Measurements from ENCODE around the gene COG3.

COG3 gene

GRCh38 chr13:45437947-45438346 lies 26.8 kb upstream of the COG3 start:
- Histone ChIP-seq H3K9me3 (ENCODE audit: control insufficient read depth, insufficient read depth, low read length) (no peaks in the 10 kb centered on the region), H3K9ac (ENCODE audit: low read depth, low read length) (no peak overlapping the region), H3K4me1 (ENCODE audit: insufficient read depth, low read length) (peaks cover 12% of the 10 kb centered on the region), H3K36me3 (ENCODE audit: insufficient read depth, low read length) (no peaks in the 10 kb centered on the region)

DNA sequence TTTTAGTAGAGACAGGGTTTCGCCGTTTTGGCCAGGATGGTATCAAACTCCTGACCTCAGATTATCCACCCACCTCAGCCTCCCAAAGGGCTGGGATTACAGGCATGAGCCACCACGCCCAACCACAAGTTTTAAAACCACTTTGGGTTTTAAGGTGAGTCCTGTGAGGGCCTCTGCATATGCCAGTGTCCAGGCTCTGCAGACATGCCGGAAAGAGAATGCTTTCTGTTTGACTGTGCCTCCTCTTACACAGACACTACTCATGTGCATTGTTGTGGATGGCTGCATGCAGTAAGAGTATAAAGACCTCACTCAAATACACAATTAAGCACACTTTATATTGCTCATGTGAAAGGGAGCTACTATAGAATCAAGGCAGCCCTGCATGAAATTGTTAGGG lies 25.7 kb upstream of the COG3 start:
- Histone ChIP-seq H3K9ac (ENCODE audit: low read depth, low read length) (no peak overlapping the region), H3K36me3 (ENCODE audit: insufficient read depth, low read length) (no peaks in the 10 kb centered on the region), H3K9me3 (ENCODE audit: control insufficient read depth, insufficient read depth, low read length) (no peaks in the 10 kb centered on the region), H3K4me1 (ENCODE audit: insufficient read depth, low read length) (peaks cover 12% of the 10 kb centered on the region)

DNA sequence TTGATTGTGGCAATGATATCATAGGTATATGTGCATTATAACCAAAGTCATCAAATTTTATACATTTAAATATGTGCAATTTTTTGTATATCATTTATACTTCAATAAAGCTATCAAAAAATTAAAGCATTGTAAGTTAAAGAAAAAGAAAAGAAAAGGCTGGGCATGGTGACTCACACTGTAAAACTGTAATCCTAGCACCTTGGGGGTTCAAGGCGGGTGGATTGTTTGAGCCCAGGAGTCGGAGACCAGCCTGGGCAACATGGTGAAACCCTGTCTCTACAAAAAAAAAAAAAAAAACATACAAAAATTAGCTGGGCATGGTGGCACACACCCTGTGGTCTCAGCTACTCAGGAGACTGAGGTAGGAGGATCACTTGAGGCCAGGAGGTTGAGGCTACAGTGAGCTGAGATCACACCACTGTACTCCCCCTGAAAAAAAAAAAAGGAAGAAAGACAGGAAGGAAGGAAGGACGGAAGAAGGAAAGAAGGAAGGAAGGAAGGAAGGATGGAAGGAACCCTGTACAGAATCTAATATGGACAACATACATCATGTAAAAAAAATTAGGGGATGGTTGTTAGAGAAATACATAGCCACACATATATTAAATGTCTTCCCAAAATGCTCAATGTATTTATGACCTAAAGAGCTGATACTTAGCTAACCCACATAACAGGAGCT lies 24.8 kb upstream of the COG3 start:
- Histone ChIP-seq H3K4me1 (ENCODE audit: insufficient read depth, low read length) (peaks cover 12% of the 10 kb centered on the region), H3K9me3 (ENCODE audit: control insufficient read depth, insufficient read depth, low read length) (no peaks in the 10 kb centered on the region)

GRCh38 chr13:45441633-45442032 lies 23.1 kb upstream of the COG3 start:
- Histone ChIP-seq H3K9ac (ENCODE audit: low read depth, low read length) (no peak overlapping the region), H3K36me3 (ENCODE audit: insufficient read depth, low read length) (no peaks in the 10 kb centered on the region), H3K9me3 (ENCODE audit: control insufficient read depth, insufficient read depth, low read length) (no peaks in the 10 kb centered on the region), H3K4me1 (ENCODE audit: insufficient read depth, low read length) (peaks cover 12% of the 10 kb centered on the region)

More for the DNA sequence above, 24.8 kb upstream of the COG3 start:
- no peak overlapping the region for H3K9ac ChIP-seq (ENCODE audit: low read depth, low read length)
- H3K36me3 ChIP-seq (ENCODE audit: insufficient read depth, low read length) = no peaks in the 10 kb centered on the region

DNA sequence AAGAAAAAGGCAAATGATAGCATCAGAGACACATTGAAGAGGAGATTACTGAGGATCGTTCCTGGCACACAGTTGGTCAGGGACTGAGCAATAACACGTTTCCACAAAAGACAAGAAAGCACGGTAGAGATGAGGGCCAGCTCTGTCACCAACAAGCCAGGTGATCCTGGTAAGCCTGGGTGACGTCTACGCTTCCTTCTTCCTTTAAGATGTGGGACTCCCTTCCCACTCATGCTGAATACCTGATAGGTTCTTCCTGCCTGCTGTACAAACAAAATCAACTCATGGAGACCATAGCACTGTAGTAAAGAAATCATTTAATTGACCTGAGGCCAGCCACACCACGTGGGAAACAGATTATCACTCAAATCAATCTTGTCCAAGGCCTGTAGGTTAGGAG lies 19.7 kb upstream of the COG3 start:
- Histone ChIP-seq H3K4me1 (ENCODE audit: insufficient read depth, low read length) (peaks cover 9% of the 10 kb centered on the region), H3K36me3 (ENCODE audit: insufficient read depth, low read length) (no peaks in the 10 kb centered on the region), H3K9ac (ENCODE audit: low read depth, low read length) (no peak overlapping the region), H3K9me3 (ENCODE audit: control insufficient read depth, insufficient read depth, low read length) (no peaks in the 10 kb centered on the region)

DNA sequence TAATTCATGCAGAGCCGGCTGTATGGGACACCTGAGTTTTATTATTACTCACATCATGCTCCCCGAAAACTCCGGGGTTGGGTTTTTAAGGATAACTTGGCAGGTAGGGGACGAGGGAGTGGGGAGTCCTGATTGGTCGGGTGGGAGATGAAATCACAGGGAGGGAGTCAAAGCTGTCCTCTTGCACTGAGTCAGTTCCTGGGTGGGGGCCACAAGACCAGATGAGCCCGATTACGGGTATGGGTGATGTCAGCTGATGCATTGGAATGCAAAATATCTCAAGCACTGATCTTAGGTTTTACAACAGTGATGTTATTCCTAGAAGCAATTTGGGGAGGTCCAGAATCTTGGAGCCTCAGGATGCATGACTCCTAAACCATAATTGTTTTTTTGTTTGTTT lies 18.6 kb upstream of the COG3 start:
- Histone ChIP-seq H3K36me3 (ENCODE audit: insufficient read depth, low read length) (no peaks in the 10 kb centered on the region), H3K9ac (ENCODE audit: low read depth, low read length) (no peak overlapping the region), H3K9me3 (ENCODE audit: control insufficient read depth, insufficient read depth, low read length) (no peaks in the 10 kb centered on the region), H3K4me1 (ENCODE audit: insufficient read depth, low read length) (peaks cover 4% of the 10 kb centered on the region; the same call in 1 of the 2 replicates)

- H3K9ac ChIP-seq (ENCODE audit: low read depth, low read length) = no peak overlapping the region
- H3K4me1 ChIP-seq (ENCODE audit: insufficient read depth, low read length) = no peaks in the 10 kb centered on the region
- H3K36me3 ChIP-seq (ENCODE audit: insufficient read depth, low read length) = no peaks in the 10 kb centered on the region
- H3K9me3 ChIP-seq (ENCODE audit: control insufficient read depth, insufficient read depth, low read length) = no peaks in the 10 kb centered on the region
Observed at GRCh38 chr13:45447050-45447661, 17.6 kb upstream of the COG3 start.

DNA sequence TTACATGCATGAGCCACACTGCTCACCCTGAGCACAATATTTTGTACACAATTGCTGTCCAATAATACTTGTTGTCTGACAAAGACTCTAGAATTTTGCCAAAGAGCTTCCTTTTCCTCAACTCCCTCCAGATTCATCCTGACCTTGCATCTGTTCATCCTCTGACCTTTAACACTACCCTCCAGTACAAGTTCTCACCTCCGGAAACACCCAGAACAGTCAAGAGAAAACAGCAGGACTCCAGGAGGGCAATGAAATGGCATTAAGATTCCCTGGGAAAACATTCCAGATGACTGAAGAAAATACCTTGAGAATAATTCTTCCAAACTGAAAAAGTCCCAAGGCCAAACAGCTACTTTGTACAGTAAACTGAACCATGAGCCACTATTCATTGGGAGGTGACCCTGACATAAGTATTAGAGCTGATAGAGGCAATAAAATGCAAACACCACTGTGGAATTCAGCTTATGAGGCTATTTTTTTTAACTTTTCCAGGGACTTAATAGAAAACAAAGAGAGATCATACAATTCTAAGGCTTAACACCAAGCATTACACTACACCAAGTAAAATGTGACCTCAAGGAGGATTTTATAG lies 15.7 kb upstream of the COG3 start:
- H3K36me3 ChIP-seq (ENCODE audit: insufficient read depth, low read length) = no peaks in the 10 kb centered on the region
- no peak overlapping the region for H3K9ac ChIP-seq (ENCODE audit: low read depth, low read length)
- no peaks in the 10 kb centered on the region for H3K9me3 ChIP-seq (ENCODE audit: control insufficient read depth, insufficient read depth, low read length)
- H3K4me1 ChIP-seq (ENCODE audit: insufficient read depth, low read length) = no peaks in the 10 kb centered on the region

DNA sequence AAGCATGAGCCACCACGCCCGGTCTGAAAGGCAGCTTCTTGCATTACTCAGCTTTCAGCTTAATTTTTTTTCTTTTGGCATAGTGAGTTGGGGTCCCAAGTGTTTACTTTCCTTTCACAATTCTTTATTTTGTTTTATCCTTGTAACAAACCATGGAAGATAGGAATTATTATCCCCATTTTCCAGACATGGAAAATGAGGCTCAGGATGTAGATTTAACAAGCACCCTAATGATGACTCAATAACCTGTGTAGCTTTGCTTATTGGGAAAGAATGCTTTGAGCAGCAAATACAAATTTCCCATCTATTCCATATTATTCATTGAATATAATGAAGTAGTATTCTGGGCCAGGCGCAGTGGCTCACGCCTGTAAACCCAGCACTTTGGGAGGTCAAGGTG lies 13.5 kb upstream of the COG3 start:
- no peaks in the 10 kb centered on the region for H3K4me1 ChIP-seq (ENCODE audit: insufficient read depth, low read length)
- no peaks in the 10 kb centered on the region for H3K9me3 ChIP-seq (ENCODE audit: control insufficient read depth, insufficient read depth, low read length)
- no peak overlapping the region for H3K9ac ChIP-seq (ENCODE audit: low read depth, low read length)
- H3K36me3 ChIP-seq (ENCODE audit: insufficient read depth, low read length) = no peaks in the 10 kb centered on the region

- Histone ChIP-seq H3K9me3 (ENCODE audit: control insufficient read depth, insufficient read depth, low read length) (no peaks in the 10 kb centered on the region; the same call in 1 of the 2 replicates), H3K9ac (ENCODE audit: low read depth, low read length) (no peak overlapping the region), H3K4me1 (ENCODE audit: insufficient read depth, low read length) (no peaks in the 10 kb centered on the region), H3K36me3 (ENCODE audit: insufficient read depth, low read length) (no peaks in the 10 kb centered on the region)
Observed at GRCh38 chr13:45454204-45454603, 10.5 kb upstream of the COG3 start.

DNA sequence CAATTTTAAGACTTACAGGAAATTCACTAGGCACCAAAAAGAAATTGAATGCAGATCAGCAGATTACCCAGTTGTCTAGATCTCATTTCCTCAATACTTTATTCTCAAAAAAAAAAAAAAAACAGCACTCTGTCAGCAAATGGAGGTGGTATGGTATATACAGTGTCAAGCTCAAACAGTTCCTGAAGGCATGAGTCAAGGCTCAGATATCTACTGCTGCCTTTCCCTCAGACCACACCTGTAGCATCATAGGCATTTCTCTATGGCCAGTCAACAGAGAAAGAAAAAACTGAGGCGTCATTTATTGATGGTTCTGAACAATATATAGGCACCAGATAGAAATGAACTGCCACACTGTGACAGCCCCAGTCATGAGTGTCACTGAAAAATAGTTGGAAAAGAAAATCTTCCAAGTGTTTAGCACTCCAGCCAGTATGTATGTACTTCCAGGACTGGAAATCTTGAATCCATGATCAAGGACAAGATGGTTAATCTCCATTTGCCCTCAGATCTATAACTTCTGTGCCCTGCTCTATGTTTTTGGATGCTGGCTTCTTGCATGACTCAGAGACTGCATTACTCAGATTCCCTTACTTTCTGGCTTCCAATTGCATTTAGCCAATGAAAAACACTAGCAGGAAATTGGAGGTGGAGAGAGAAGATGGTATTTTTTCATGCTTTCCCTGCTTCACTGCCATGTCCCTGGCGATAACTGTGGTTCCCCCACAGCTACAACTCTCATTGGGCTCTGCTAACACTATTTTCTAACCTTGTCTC lies 8.4 kb upstream of the COG3 start:
- H3K36me3 ChIP-seq (ENCODE audit: insufficient read depth, low read length) = no peaks in the 10 kb centered on the region
- H3K4me1 ChIP-seq (ENCODE audit: insufficient read depth, low read length) = no peaks in the 10 kb centered on the region
- H3K9me3 ChIP-seq (ENCODE audit: control insufficient read depth, insufficient read depth, low read length) = no peaks in the 10 kb centered on the region; the same call in 1 of the 2 replicates
- no peak overlapping the region for H3K9ac ChIP-seq (ENCODE audit: low read depth, low read length)

GRCh38 chr13:45464141-45464686 lies 525 bp upstream of the COG3 start:
- peak overlapping the region; percentile 95 for H3K9ac ChIP-seq (ENCODE audit: low read depth, low read length)
- H3K36me3 ChIP-seq (ENCODE audit: insufficient read depth, low read length) = no peaks in the 10 kb centered on the region; the same call in 1 of the 2 replicates
- peaks cover 12% of the 10 kb centered on the region for H3K4me1 ChIP-seq (ENCODE audit: insufficient read depth, low read length)
- no peaks in the 10 kb centered on the region for H3K9me3 ChIP-seq (ENCODE audit: control insufficient read depth, insufficient read depth, low read length)

- peaks cover 12% of the 10 kb centered on the region for H3K4me1 ChIP-seq (ENCODE audit: insufficient read depth, low read length)
- no peak overlapping the region for H3K9ac ChIP-seq (ENCODE audit: low read depth, low read length)
- H3K36me3 ChIP-seq (ENCODE audit: insufficient read depth, low read length) = no peaks in the 10 kb centered on the region; the same call in 1 of the 2 replicates
- no peaks in the 10 kb centered on the region for H3K9me3 ChIP-seq (ENCODE audit: control insufficient read depth, insufficient read depth, low read length)
Observed at GRCh38 chr13:45466359-45466758, 1.6 kb downstream of the COG3 start.

DNA sequence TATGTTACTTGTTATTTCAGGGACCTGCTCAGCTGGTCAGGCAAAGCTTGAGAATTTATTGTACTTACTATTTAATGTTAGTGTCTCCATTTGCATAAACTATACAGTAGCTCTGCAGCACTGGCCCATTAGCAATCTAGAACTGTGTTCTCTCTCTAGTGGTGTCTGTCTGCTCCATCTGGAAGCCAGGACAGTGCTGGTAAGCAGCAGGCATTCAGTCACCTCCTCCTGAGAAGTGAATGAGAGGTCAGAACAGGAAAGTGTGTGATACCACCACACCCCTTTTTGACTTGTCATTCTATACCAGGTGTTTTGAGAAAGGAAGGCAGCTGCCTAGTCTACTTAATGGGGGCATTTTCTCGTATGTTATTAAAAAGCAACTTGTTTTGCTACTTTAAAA lies 3.9 kb downstream of the COG3 start:
- Histone ChIP-seq H3K9ac (ENCODE audit: low read depth, low read length) (no peak overlapping the region), H3K36me3 (ENCODE audit: insufficient read depth, low read length) (no peaks in the 10 kb centered on the region; the same call in 1 of the 2 replicates), H3K4me1 (ENCODE audit: insufficient read depth, low read length) (peaks cover 12% of the 10 kb centered on the region), H3K9me3 (ENCODE audit: control insufficient read depth, insufficient read depth, low read length) (no peaks in the 10 kb centered on the region)
